ENCODE data around the gene RTN4RL1. TPM values are rescaled to one million over a fixed set of nuclear protein-coding genes. Genes with fewer than 3 reads are reported as not detected.

RTN4RL1 gene
- total RNA-seq, 1 donor = 1.1 TPM

- Histone ChIP-seq H3K36me3 (ENCODE audit: insufficient read depth, low read length) (peaks cover 55% of the 10 kb centered on the region), H3K27ac (ENCODE audit: low read depth, low read length) (no peak overlapping the region), H3K4me2 (ENCODE audit: insufficient read depth, low read length) (no peak overlapping the region), H3K4me1 (ENCODE audit: insufficient read depth, low read length) (peaks cover 37% of the 10 kb centered on the region), H3K9me3 (ENCODE audit: low read depth, low read length) (no peaks in the 10 kb centered on the region), H2AFZ (ENCODE audit: low read length) (no peak overlapping the region), H4K20me1 (ENCODE audit: insufficient read depth, low read length) (no peaks in the 10 kb centered on the region), H3K27me3 (ENCODE audit: insufficient read depth, low read length) (no peaks in the 10 kb centered on the region), H3K79me2 (ENCODE audit: insufficient read depth, low read length) (peaks cover 21% of the 10 kb centered on the region), H3K4me3 (ENCODE audit: insufficient read depth, low read length) (no peak overlapping the region)
- DNase-seq (ENCODE audit: insufficient read length, low spot score, missing footprints) = no peak
- no peak for TF ChIP-seq CTCF (IDR thresholded peaks at IDR 0.05; ENCODE audit: extremely low read depth, low read depth, low read length)
Observed at GRCh38 chr17:2040219-2040827, 15.2 kb upstream of the RTN4RL1 start.

- Histone ChIP-seq H3K4me2 (ENCODE audit: insufficient read depth, low read length) (no peak overlapping the region), H3K27ac (ENCODE audit: low read depth, low read length) (no peak overlapping the region), H2AFZ (ENCODE audit: low read length) (no peak overlapping the region), H3K27me3 (ENCODE audit: insufficient read depth, low read length) (no peaks in the 10 kb centered on the region), H3K79me2 (ENCODE audit: insufficient read depth, low read length) (peaks cover 9% of the 10 kb centered on the region), H3K36me3 (ENCODE audit: insufficient read depth, low read length) (peaks cover 43% of the 10 kb centered on the region), H3K4me3 (ENCODE audit: insufficient read depth, low read length) (no peak overlapping the region), H3K4me1 (ENCODE audit: insufficient read depth, low read length) (peaks cover 31% of the 10 kb centered on the region), H3K9me3 (ENCODE audit: low read depth, low read length) (no peaks in the 10 kb centered on the region), H4K20me1 (ENCODE audit: insufficient read depth, low read length) (no peaks in the 10 kb centered on the region)
- TF ChIP-seq CTCF (IDR thresholded peaks at IDR 0.05; ENCODE audit: extremely low read depth, low read depth, low read length) = no peak
- no peak for DNase-seq (ENCODE audit: insufficient read length, low spot score, missing footprints)
Observed at GRCh38 chr17:2037155-2037554, 12.0 kb upstream of the RTN4RL1 start.

- H2AFZ ChIP-seq (ENCODE audit: low read length) = no peak overlapping the region
- H3K36me3 ChIP-seq (ENCODE audit: insufficient read depth, low read length) = peaks cover 38% of the 10 kb centered on the region
- no peaks in the 10 kb centered on the region for H4K20me1 ChIP-seq (ENCODE audit: insufficient read depth, low read length)
- H3K27me3 ChIP-seq (ENCODE audit: insufficient read depth, low read length) = no peaks in the 10 kb centered on the region
- peak; percentile 62 for DNase-seq (ENCODE audit: insufficient read length, low spot score, missing footprints)
- H3K4me2 ChIP-seq (ENCODE audit: insufficient read depth, low read length) = no peak overlapping the region
- TF ChIP-seq CTCF (IDR thresholded peaks at IDR 0.05; ENCODE audit: extremely low read depth, low read depth, low read length) = no peak
- peak overlapping the region; percentile 45 for H3K27ac ChIP-seq (ENCODE audit: low read depth, low read length)
- H3K4me3 ChIP-seq (ENCODE audit: insufficient read depth, low read length) = no peak overlapping the region
- no peaks in the 10 kb centered on the region for H3K9me3 ChIP-seq (ENCODE audit: low read depth, low read length)
- H3K79me2 ChIP-seq (ENCODE audit: insufficient read depth, low read length) = peaks cover 19% of the 10 kb centered on the region
- peaks cover 33% of the 10 kb centered on the region for H3K4me1 ChIP-seq (ENCODE audit: insufficient read depth, low read length)
Observed at GRCh38 chr17:2035541-2036488, 10.7 kb upstream of the RTN4RL1 start.
